ENCODE results near the gene MCUB.

Gene MCUB

GRCh38 chr4:109640644-109641043, 80.6 kb downstream of the MCUB start:
- Histone ChIP-seq H3K4me3 (ENCODE audit: low read length) (no peak overlapping the region), H3K9ac (ENCODE audit: low read depth, low read length) (no peak overlapping the region), H3K4me1 (ENCODE audit: control insufficient read depth, insufficient read depth, low read length) (no peaks in the 10 kb centered on the region)

GRCh38 chr4:109645874-109646710, 86.0 kb downstream of the MCUB start:
- Histone ChIP-seq H3K36me3 (ENCODE audit: insufficient read depth, low read length) (no peaks in the 10 kb centered on the region), H3K4me1 (ENCODE audit: control insufficient read depth, insufficient read depth, low read length) (no peaks in the 10 kb centered on the region), H3K9ac (ENCODE audit: low read depth, low read length) (no peak overlapping the region), H3K9me3 (replicated peaks; ENCODE audit: low read length) (no peaks in the 10 kb centered on the region), H3K27me3 (ENCODE audit: control insufficient read depth, insufficient read depth, low read length) (no peaks in the 10 kb centered on the region), H3K4me3 (ENCODE audit: low read length) (no peak overlapping the region), H3K4me2 (ENCODE audit: low read length) (no peak overlapping the region)

More at GRCh38 chr4:109640644-109641043, 80.6 kb downstream of the MCUB start:
- Histone ChIP-seq H3K9me3 (replicated peaks; ENCODE audit: low read length) (no peaks in the 10 kb centered on the region), H3K4me2 (ENCODE audit: low read length) (no peak overlapping the region), H3K36me3 (ENCODE audit: insufficient read depth, low read length) (no peaks in the 10 kb centered on the region), H3K27me3 (ENCODE audit: control insufficient read depth, insufficient read depth, low read length) (no peaks in the 10 kb centered on the region)

- H3K9me3 ChIP-seq (replicated peaks; ENCODE audit: low read length): no peaks in the 10 kb centered on the region
- H3K4me1 ChIP-seq (ENCODE audit: control insufficient read depth, insufficient read depth, low read length): no peaks in the 10 kb centered on the region
- H3K4me2 ChIP-seq (ENCODE audit: low read length): no peak overlapping the region
- no peak overlapping the region for H3K9ac ChIP-seq (ENCODE audit: low read depth, low read length)
- H3K4me3 ChIP-seq (ENCODE audit: low read length): no peak overlapping the region
- no peaks in the 10 kb centered on the region for H3K36me3 ChIP-seq (ENCODE audit: insufficient read depth, low read length)
- no peaks in the 10 kb centered on the region for H3K27me3 ChIP-seq (ENCODE audit: control insufficient read depth, insufficient read depth, low read length)
Measured at GRCh38 chr4:109648266-109648996, 88.4 kb downstream of the MCUB start.

GRCh38 chr4:109648997-109649575, 89.0 kb downstream of the MCUB start:
- H3K4me3 ChIP-seq (ENCODE audit: low read length): no peak overlapping the region
- H3K27me3 ChIP-seq (ENCODE audit: control insufficient read depth, insufficient read depth, low read length): no peaks in the 10 kb centered on the region
- H3K9ac ChIP-seq (ENCODE audit: low read depth, low read length): no peak overlapping the region
- no peak overlapping the region for H3K4me2 ChIP-seq (ENCODE audit: low read length)
- no peaks in the 10 kb centered on the region for H3K4me1 ChIP-seq (ENCODE audit: control insufficient read depth, insufficient read depth, low read length)
- H3K36me3 ChIP-seq (ENCODE audit: insufficient read depth, low read length): no peaks in the 10 kb centered on the region
- H3K9me3 ChIP-seq (replicated peaks; ENCODE audit: low read length): no peaks in the 10 kb centered on the region

GRCh38 chr4:109649872-109650271, 89.8 kb downstream of the MCUB start:
- no peak overlapping the region for H3K4me2 ChIP-seq (ENCODE audit: low read length)
- no peaks in the 10 kb centered on the region for H3K36me3 ChIP-seq (ENCODE audit: insufficient read depth, low read length)
- no peaks in the 10 kb centered on the region for H3K27me3 ChIP-seq (ENCODE audit: control insufficient read depth, insufficient read depth, low read length)
- no peak overlapping the region for H3K9ac ChIP-seq (ENCODE audit: low read depth, low read length)
- no peaks in the 10 kb centered on the region for H3K9me3 ChIP-seq (replicated peaks; ENCODE audit: low read length)
- no peak overlapping the region for H3K4me3 ChIP-seq (ENCODE audit: low read length)
- H3K4me1 ChIP-seq (ENCODE audit: control insufficient read depth, insufficient read depth, low read length): no peaks in the 10 kb centered on the region

GRCh38 chr4:109655396-109655795, 95.3 kb downstream of the MCUB start:
- Histone ChIP-seq H3K27me3 (ENCODE audit: control insufficient read depth, insufficient read depth, low read length) (no peaks in the 10 kb centered on the region), H3K9ac (ENCODE audit: low read depth, low read length) (no peak overlapping the region), H3K4me2 (ENCODE audit: low read length) (no peak overlapping the region), H3K4me1 (ENCODE audit: control insufficient read depth, insufficient read depth, low read length) (no peaks in the 10 kb centered on the region), H3K4me3 (ENCODE audit: low read length) (no peak overlapping the region), H3K36me3 (ENCODE audit: insufficient read depth, low read length) (no peaks in the 10 kb centered on the region), H3K9me3 (replicated peaks; ENCODE audit: low read length) (no peaks in the 10 kb centered on the region)

GRCh38 chr4:109657854-109658418, 97.9 kb downstream of the MCUB start:
- Histone ChIP-seq H3K4me1 (ENCODE audit: control insufficient read depth, insufficient read depth, low read length) (no peaks in the 10 kb centered on the region), H3K4me3 (ENCODE audit: low read length) (no peak overlapping the region), H3K9ac (ENCODE audit: low read depth, low read length) (no peak overlapping the region), H3K4me2 (ENCODE audit: low read length) (no peak overlapping the region), H3K36me3 (ENCODE audit: insufficient read depth, low read length) (no peaks in the 10 kb centered on the region), H3K9me3 (replicated peaks; ENCODE audit: low read length) (no peaks in the 10 kb centered on the region), H3K27me3 (ENCODE audit: control insufficient read depth, insufficient read depth, low read length) (no peaks in the 10 kb centered on the region)

GRCh38 chr4:109658871-109659410, 98.9 kb downstream of the MCUB start:
- Histone ChIP-seq H3K4me2 (ENCODE audit: low read length) (no peak overlapping the region), H3K9me3 (replicated peaks; ENCODE audit: low read length) (no peaks in the 10 kb centered on the region), H3K9ac (ENCODE audit: low read depth, low read length) (no peak overlapping the region)

GRCh38 chr4:109662116-109662515, 102.1 kb downstream of the MCUB start:
- H3K9ac ChIP-seq (ENCODE audit: low read depth, low read length): no peak overlapping the region
- H3K36me3 ChIP-seq (ENCODE audit: insufficient read depth, low read length): no peaks in the 10 kb centered on the region
- H3K4me2 ChIP-seq (ENCODE audit: low read length): no peak overlapping the region
- H3K4me1 ChIP-seq (ENCODE audit: control insufficient read depth, insufficient read depth, low read length): no peaks in the 10 kb centered on the region
- H3K27me3 ChIP-seq (ENCODE audit: control insufficient read depth, insufficient read depth, low read length): no peaks in the 10 kb centered on the region
- H3K9me3 ChIP-seq (replicated peaks; ENCODE audit: low read length): no peaks in the 10 kb centered on the region
- H3K4me3 ChIP-seq (ENCODE audit: low read length): no peak overlapping the region

More at GRCh38 chr4:109658871-109659410, 98.9 kb downstream of the MCUB start:
- no peaks in the 10 kb centered on the region for H3K27me3 ChIP-seq (ENCODE audit: control insufficient read depth, insufficient read depth, low read length)
- H3K36me3 ChIP-seq (ENCODE audit: insufficient read depth, low read length): no peaks in the 10 kb centered on the region
- no peak overlapping the region for H3K4me3 ChIP-seq (ENCODE audit: low read length)
- no peaks in the 10 kb centered on the region for H3K4me1 ChIP-seq (ENCODE audit: control insufficient read depth, insufficient read depth, low read length)

GRCh38 chr4:109662771-109663170, 102.7 kb downstream of the MCUB start:
- H3K9me3 ChIP-seq (replicated peaks; ENCODE audit: low read length): no peaks in the 10 kb centered on the region
- H3K4me2 ChIP-seq (ENCODE audit: low read length): no peak overlapping the region
- no peaks in the 10 kb centered on the region for H3K4me1 ChIP-seq (ENCODE audit: control insufficient read depth, insufficient read depth, low read length)
- no peak overlapping the region for H3K4me3 ChIP-seq (ENCODE audit: low read length)
- no peaks in the 10 kb centered on the region for H3K27me3 ChIP-seq (ENCODE audit: control insufficient read depth, insufficient read depth, low read length)
- H3K36me3 ChIP-seq (ENCODE audit: insufficient read depth, low read length): no peaks in the 10 kb centered on the region
- H3K9ac ChIP-seq (ENCODE audit: low read depth, low read length): no peak overlapping the region

- Histone ChIP-seq H3K36me3 (ENCODE audit: insufficient read depth, low read length) (no peaks in the 10 kb centered on the region), H3K4me3 (ENCODE audit: low read length) (no peak overlapping the region), H3K4me1 (ENCODE audit: control insufficient read depth, insufficient read depth, low read length) (no peaks in the 10 kb centered on the region), H3K27me3 (ENCODE audit: control insufficient read depth, insufficient read depth, low read length) (no peaks in the 10 kb centered on the region), H3K4me2 (ENCODE audit: low read length) (no peak overlapping the region), H3K9me3 (replicated peaks; ENCODE audit: low read length) (no peaks in the 10 kb centered on the region), H3K9ac (ENCODE audit: low read depth, low read length) (no peak overlapping the region)
Measured at GRCh38 chr4:109665783-109666485, 105.9 kb downstream of the MCUB start.

Data from skeletal muscle satellite cell (primary cell).